B cell (primary cell): ENCODE results near the gene RGP1. TPM values are rescaled to one million over a fixed set of nuclear protein-coding genes. Genes with fewer than 3 reads are reported as not detected.

Experiments used
- ATAC-seq: fragments of 200-7000 bp; cut with Tn5 transposase; one replicate; pipeline ENCODE4 v1.10.0; 2021; ENCODE audit warnings: low read depth, mild to moderate bottlenecking, moderate number of reproducible peaks, moderate library complexity
- CTCF ChIA-PET: fragments of 350-600 bp; sonication (Branson Sonifier 250); formaldehyde crosslinking; loops from one replicate; lab custom pipeline; 2021; ENCODE audit warnings: antibody characterized with exemption, inconsistent platforms; lab: Charles Lee
- POLR2A ChIA-PET: fragments of 350-600 bp; sonication (Branson Sonifier 250); formaldehyde crosslinking; loops from one replicate; lab custom pipeline; 2021; ENCODE audit warnings: antibody characterized with exemption; lab: Charles Lee
- DNase-seq: peaks from one replicate; pipeline ENCODE4 v3.0.0; 2013
- H2AFZ ChIP-seq: 2 replicates; pipeline ENCODE4 v1.6.1; 2012; ENCODE audit warnings: mild to moderate bottlenecking, low read depth, low read length; ENCODE audit not compliant: insufficient read depth, poor library complexity, severe bottlenecking
- H3K27ac ChIP-seq, 2 donors: 1 replicate in 1 of 2; 2 replicates in 1 of 2; pipeline ENCODE4 v1.5.1; 2012 to 2013; ENCODE audit warnings: low read length in 2 of 2, mild to moderate bottlenecking in 2 of 2, moderate library complexity in 1 of 2
- H3K27me3 ChIP-seq, 4 experiments: fragments of 200-600 bp in 1 of 4; sonication (generic) in 1 of 4; replicated peaks in 1 of 4; 1 replicate in 2 of 4; 2 replicates in 2 of 4; pipeline versions ENCODE4 v1.6.1 to v1.7.0; 2013 to 2016; ENCODE audit warnings: low read length in 3 of 4, mild to moderate bottlenecking in 2 of 4, mixed read lengths in 1 of 4, moderate library complexity in 1 of 4; ENCODE audit not compliant: insufficient read depth in 4 of 4, control insufficient read depth in 3 of 4; ENCODE audit errors: control extremely low read depth in 1 of 4
- H3K36me3 ChIP-seq, 2 experiments: replicated peaks in 1 of 2; 1 replicate in 1 of 2; 2 replicates in 1 of 2; pipeline versions ENCODE4 v1.6.1 to v1.7.1; 2013; ENCODE audit warnings: low read length in 1 of 2; ENCODE audit not compliant: insufficient read depth in 2 of 2, control insufficient read depth in 1 of 2; ENCODE audit errors: control extremely low read depth in 1 of 2, extremely low read depth in 1 of 2
- H3K4me1 ChIP-seq, 2 donors: fragments of 200-600 bp in 1 of 2; sonication (generic) in 1 of 2; 1 replicate in 1 of 2; 2 replicates in 1 of 2; pipeline versions ENCODE4 v1.5.1 to v1.6.1; 2013 to 2017; ENCODE audit warnings: low read length in 2 of 2; ENCODE audit not compliant: control insufficient read depth in 2 of 2, insufficient read depth in 2 of 2
- H3K4me2 ChIP-seq: replicated peaks from 2 replicates; pipeline ENCODE3; 2012; ENCODE audit warnings: mild to moderate bottlenecking, low read depth, low read length; ENCODE audit not compliant: poor library complexity, severe bottlenecking
- H3K4me3 ChIP-seq, 5 experiments: fragments of 200-600 bp in 1 of 5; sonication (generic) in 1 of 5; 1 replicate in 3 of 5; 2 replicates in 2 of 5; pipeline versions ENCODE4 v1.5.1 to v1.7.0; 2011 to 2016; ENCODE audit warnings: low read length in 4 of 5, mild to moderate bottlenecking in 4 of 5, low read depth in 2 of 5, control low read depth in 1 of 5, moderate library complexity in 1 of 5; ENCODE audit not compliant: insufficient read depth in 1 of 5; ENCODE audit errors: control extremely low read depth in 1 of 5, extremely low read depth in 1 of 5
- H3K79me2 ChIP-seq: fragments of 200-600 bp; sonication (generic); one replicate; pipeline ENCODE4 v1.6.0; 2016; ENCODE audit warnings: low read length; ENCODE audit not compliant: control insufficient read depth, insufficient read depth
- H3K9ac ChIP-seq: fragments of 200-600 bp; sonication (generic); 2 replicates; pipeline ENCODE4 v1.6.1; 2017; ENCODE audit warnings: mild to moderate bottlenecking, low read length, moderate library complexity
- H3K9me3 ChIP-seq, 3 donors: one replicate each; pipeline versions ENCODE4 v1.6.1 to v1.7.1; 2013; ENCODE audit warnings: low read length in 2 of 3; ENCODE audit not compliant: control insufficient read depth in 2 of 3, insufficient read depth in 1 of 3; ENCODE audit errors: control extremely low read depth in 1 of 3
- H4K20me1 ChIP-seq: 2 replicates; pipeline ENCODE4 v1.6.0; 2012; ENCODE audit warnings: mild to moderate bottlenecking, low read length; ENCODE audit not compliant: insufficient read depth, control insufficient read depth, poor library complexity, severe bottlenecking
- H3K27ac Mint-ChIP-seq: one replicate; pipeline ENCODE4 v1.8.0; 2021; ENCODE audit warnings: mixed read lengths
- H3K27me3 Mint-ChIP-seq: one replicate; pipeline ENCODE4 v1.8.0; 2021; ENCODE audit warnings: mixed read lengths
- H3K4me1 Mint-ChIP-seq: one replicate; pipeline ENCODE4 v1.8.0; 2021; ENCODE audit warnings: mixed read lengths
- H3K4me3 Mint-ChIP-seq: one replicate; pipeline ENCODE4 v1.8.0; 2021; ENCODE audit warnings: mixed read lengths
- H3K9me3 Mint-ChIP-seq: one replicate; pipeline ENCODE4 v1.8.0; 2022; ENCODE audit warnings: mixed read lengths; ENCODE audit not compliant: insufficient read depth
- CTCF ChIP-seq: fragments of 200-600 bp; IDR thresholded peaks from one replicate; pipeline ENCODE4 v1.8.0; 2022; ENCODE audit warnings: antibody characterized with exemption, mild to moderate bottlenecking
- EZH2 ChIP-seq: IDR thresholded peaks from 2 replicates; pipeline ENCODE4 v1.6.1; 2012; ENCODE audit warnings: borderline replicate concordance, low read depth, mild to moderate bottlenecking, moderate library complexity, low read length; ENCODE audit not compliant: insufficient read depth, poor library complexity, severe bottlenecking
- WGBS: methylation state at CpG from one replicate; pipeline ENCODE4 v1.1.5; 2013; ENCODE audit warnings: missing lambda C conversion rate; ENCODE audit not compliant: insufficient coverage; 5-methylcytosine and 5-hydroxymethylcytosine counted together
- intact Hi-C: fragments of 100-400 bp; cut with micrococcal nuclease; formaldehyde crosslinking; loops from one replicate; pipeline ENCODE4 v1.10.0; 2022
- polyA plus RNA-seq: library from polyadenylated mRNA; depleted of rRNA; stranded (reverse); fragments of >200 nt; gene quantifications from 2 replicates; pipeline ENCODE4 v1.2.3, GENCODE V29; 2012
- total RNA-seq, 2 donors: library from RNA; stranded (reverse); fragments of 120-200 nt in 1 of 2; gene quantifications; 1 replicate in 1 of 2; 2 replicates in 1 of 2; pipeline versions ENCODE4 v1.2.3 to v1.2.4, GENCODE V29; 2013 to 2022

RGP1 gene
- total and polyA plus RNA-seq, 2 donors (not counting 1 experiment from before 2014, with no cell fraction given): 17.6 to 42.3 TPM

DNA sequence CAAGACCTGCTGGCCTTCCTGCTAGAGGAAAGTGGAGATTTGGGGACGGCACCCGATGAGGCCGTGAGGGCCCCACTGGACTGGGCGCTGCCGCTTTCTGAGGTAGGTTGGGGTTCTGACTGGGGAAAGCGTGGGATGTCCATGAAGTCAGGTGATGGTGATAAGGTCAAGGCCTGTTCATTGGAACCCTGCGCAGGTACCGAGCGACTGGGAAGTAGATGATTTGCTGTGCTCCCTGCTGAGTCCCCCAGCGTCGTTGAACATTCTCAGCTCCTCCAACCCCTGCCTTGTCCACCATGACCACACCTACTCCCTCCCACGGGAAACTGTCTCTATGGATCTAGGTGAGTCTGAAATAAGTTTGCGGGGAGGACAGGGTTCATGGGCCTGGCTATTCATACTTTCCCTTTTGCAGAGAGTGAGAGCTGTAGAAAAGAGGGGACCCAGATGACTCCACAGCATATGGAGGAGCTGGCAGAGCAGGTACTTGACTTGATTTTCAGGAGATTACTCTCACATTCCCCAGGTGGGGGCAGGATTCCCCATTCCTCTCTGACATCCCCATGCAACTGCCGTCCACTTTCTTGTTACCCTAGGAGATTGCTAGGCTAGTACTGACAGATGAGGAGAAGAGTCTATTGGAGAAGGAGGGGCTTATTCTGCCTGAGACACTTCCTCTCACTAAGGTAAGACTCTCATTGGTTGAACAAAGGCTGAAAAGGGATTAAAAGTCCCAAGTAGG lies 16.1 kb upstream of the RGP1 start:
- Histone ChIP-seq H3K79me2 (peaks cover 53% of the 10 kb centered on the region), H3K4me2 (peak overlapping the region; percentile 89), H3K9me3 (no peaks in the 10 kb centered on the region), H4K20me1 (peaks cover 30% of the 10 kb centered on the region), H3K4me1 (peaks cover 45 to 54% of the 10 kb centered on the region in 2 donors), H3K27me3 (no peaks in the 10 kb centered on the region), H2AFZ (peak overlapping the region; percentile 90), H3K36me3 (peaks cover 1 to 45% of the 10 kb centered on the region in 2 experiments), H3K27ac (peak overlapping the region; percentile 67 to 92), H3K4me3 (peak overlapping the region; percentile 52 to 87 (median 82)), H3K9ac (peak overlapping the region; percentile 84)
- CTCF ChIA-PET: interaction anchor here (0.7 to 9.7 kb wide), 24 partner anchors 8 to 255 kb away, joined by 3 to 142 read pairs (median 10); partner anchors contain the start of genes ARHGEF39, CCDC107, GBA2 and HINT2
- DNase-seq (peak; percentile 49), ATAC-seq (no peak)
- H3K4me3 Mint-ChIP-seq: no peak overlapping the region
- 2% methylated on average over 10 of the region's 14 CpGs for WGBS
- peaks cover 12% of the 10 kb centered on the region for H3K4me1 Mint-ChIP-seq
- H3K9me3 Mint-ChIP-seq: no peaks in the 10 kb centered on the region
- POLR2A ChIA-PET: interaction anchor here (0.7 to 4.4 kb wide), 11 partner anchors 14 to 148 kb away, joined by 3 to 29 read pairs (median 11); partner anchors contain the start of genes CCDC107, GBA2, MSMP and RGP1
- H3K27me3 Mint-ChIP-seq: no peaks in the 10 kb centered on the region
- H3K27ac Mint-ChIP-seq: peak overlapping the region; percentile 96
- intact Hi-C loops: loop anchor here (1.0 to 10.0 kb wide), 14 partner anchors 14 to 1916 kb away; partner anchors contain the start of genes CCDC107, CLTA, FANCG and GBA2
- no peak for TF ChIP-seq CTCF
- TF ChIP-seq EZH2: no peak
